ENCODE results near the gene BORCS8. TPM values are rescaled to one million over a fixed set of nuclear protein-coding genes. Genes with fewer than 3 reads are reported as not detected.

BORCS8 gene
- total and polyA plus RNA-seq, 2 of the 13 experiments (the other 11 are each of a cell fraction or from before 2014, with no cell fraction given) = 9.6 to 13.3 TPM

- TF ChIP-seq, protein P1, sequence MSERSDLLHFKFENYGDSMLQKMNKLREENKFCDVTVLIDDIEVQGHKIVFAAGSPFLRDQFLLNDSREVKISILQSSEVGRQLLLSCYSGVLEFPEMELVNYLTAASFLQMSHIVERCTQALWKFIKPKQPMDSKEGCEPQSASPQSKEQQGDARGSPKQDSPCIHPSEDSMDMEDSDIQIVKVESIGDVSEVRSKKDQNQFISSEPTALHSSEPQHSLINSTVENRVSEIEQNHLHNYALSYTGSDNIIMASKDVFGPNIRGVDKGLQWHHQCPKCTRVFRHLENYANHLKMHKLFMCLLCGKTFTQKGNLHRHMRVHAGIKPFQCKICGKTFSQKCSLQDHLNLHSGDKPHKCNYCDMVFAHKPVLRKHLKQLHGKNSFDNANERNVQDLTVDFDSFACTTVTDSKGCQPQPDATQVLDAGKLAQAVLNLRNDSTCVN (CRISPR knock-in tag; IDR thresholded peaks at IDR 0.05; ENCODE audit: borderline replicate concordance) = no peak
- no peak for TF ChIP-seq GPN1 (CRISPR knock-in tag; IDR thresholded peaks at IDR 0.05; ENCODE audit: borderline replicate concordance)
- TF ChIP-seq MTERF4 (CRISPR knock-in tag; IDR thresholded peaks at IDR 0.05) = no peak
- TF ChIP-seq ZNF740 (CRISPR knock-in tag; IDR thresholded peaks at IDR 0.05) = no peak
- TF ChIP-seq SRSF9 (IDR thresholded peaks at IDR 0.05; ENCODE audit: borderline replicate concordance, insufficient read depth, low read depth, low read length, poor library complexity, severe bottlenecking) = no peak
- TF ChIP-seq, protein P2, sequence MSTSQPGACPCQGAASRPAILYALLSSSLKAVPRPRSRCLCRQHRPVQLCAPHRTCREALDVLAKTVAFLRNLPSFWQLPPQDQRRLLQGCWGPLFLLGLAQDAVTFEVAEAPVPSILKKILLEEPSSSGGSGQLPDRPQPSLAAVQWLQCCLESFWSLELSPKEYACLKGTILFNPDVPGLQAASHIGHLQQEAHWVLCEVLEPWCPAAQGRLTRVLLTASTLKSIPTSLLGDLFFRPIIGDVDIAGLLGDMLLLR (CRISPR knock-in tag; IDR thresholded peaks at IDR 0.05) = no peak
- no peak for TF ChIP-seq MIER3 (CRISPR knock-in tag; IDR thresholded peaks at IDR 0.05; ENCODE audit: borderline replicate concordance)
- TF ChIP-seq, protein P3, sequence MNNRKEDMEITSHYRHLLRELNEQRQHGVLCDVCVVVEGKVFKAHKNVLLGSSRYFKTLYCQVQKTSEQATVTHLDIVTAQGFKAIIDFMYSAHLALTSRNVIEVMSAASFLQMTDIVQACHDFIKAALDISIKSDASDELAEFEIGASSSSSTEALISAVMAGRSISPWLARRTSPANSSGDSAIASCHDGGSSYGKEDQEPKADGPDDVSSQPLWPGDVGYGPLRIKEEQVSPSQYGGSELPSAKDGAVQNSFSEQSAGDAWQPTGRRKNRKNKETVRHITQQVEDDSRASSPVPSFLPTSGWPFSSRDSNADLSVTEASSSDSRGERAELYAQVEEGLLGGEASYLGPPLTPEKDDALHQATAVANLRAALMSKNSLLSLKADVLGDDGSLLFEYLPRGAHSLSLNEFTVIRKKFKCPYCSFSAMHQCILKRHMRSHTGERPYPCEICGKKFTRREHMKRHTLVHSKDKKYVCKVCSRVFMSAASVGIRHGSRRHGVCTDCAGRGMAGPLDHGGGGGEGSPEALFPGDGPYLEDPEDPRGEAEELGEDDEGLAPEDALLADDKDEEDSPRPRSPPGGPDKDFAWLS (CRISPR knock-in tag; IDR thresholded peaks at IDR 0.05; ENCODE audit: borderline replicate concordance) = no peak
- TF ChIP-seq ZKSCAN8 (CRISPR knock-in tag; IDR thresholded peaks at IDR 0.05; ENCODE audit: borderline replicate concordance) = no peak
- TF ChIP-seq ZNF275 (CRISPR knock-in tag; IDR thresholded peaks at IDR 0.05; ENCODE audit: borderline replicate concordance) = no peak
- TF ChIP-seq, protein P4, sequence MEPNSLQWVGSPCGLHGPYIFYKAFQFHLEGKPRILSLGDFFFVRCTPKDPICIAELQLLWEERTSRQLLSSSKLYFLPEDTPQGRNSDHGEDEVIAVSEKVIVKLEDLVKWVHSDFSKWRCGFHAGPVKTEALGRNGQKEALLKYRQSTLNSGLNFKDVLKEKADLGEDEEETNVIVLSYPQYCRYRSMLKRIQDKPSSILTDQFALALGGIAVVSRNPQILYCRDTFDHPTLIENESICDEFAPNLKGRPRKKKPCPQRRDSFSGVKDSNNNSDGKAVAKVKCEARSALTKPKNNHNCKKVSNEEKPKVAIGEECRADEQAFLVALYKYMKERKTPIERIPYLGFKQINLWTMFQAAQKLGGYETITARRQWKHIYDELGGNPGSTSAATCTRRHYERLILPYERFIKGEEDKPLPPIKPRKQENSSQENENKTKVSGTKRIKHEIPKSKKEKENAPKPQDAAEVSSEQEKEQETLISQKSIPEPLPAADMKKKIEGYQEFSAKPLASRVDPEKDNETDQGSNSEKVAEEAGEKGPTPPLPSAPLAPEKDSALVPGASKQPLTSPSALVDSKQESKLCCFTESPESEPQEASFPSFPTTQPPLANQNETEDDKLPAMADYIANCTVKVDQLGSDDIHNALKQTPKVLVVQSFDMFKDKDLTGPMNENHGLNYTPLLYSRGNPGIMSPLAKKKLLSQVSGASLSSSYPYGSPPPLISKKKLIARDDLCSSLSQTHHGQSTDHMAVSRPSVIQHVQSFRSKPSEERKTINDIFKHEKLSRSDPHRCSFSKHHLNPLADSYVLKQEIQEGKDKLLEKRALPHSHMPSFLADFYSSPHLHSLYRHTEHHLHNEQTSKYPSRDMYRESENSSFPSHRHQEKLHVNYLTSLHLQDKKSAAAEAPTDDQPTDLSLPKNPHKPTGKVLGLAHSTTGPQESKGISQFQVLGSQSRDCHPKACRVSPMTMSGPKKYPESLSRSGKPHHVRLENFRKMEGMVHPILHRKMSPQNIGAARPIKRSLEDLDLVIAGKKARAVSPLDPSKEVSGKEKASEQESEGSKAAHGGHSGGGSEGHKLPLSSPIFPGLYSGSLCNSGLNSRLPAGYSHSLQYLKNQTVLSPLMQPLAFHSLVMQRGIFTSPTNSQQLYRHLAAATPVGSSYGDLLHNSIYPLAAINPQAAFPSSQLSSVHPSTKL (CRISPR knock-in tag; IDR thresholded peaks at IDR 0.05) = no peak; the same call in 1 of the 2 replicates
- no peak for TF ChIP-seq CREBL2 (CRISPR knock-in tag; IDR thresholded peaks at IDR 0.05; ENCODE audit: borderline replicate concordance)
- TF ChIP-seq EHMT2 (IDR thresholded peaks at IDR 0.05; ENCODE audit: borderline replicate concordance, low read depth, low read length) = no peak
- TF ChIP-seq SALL1 (CRISPR knock-in tag; IDR thresholded peaks at IDR 0.05) = peak; percentile 37; the same call in 1 of the 2 replicates
- no peak for TF ChIP-seq ZNF484 (CRISPR knock-in tag; IDR thresholded peaks at IDR 0.05; ENCODE audit: borderline replicate concordance, low read depth)
- peak; percentile 46; the same call in 1 of the 2 replicates for TF ChIP-seq ZFY (CRISPR knock-in tag; IDR thresholded peaks at IDR 0.05)
These were observed 11.3 kb upstream of the BORCS8 start, which contains the start of gene NR2C2AP (continued) for GRCh38 chr19:19203012-19203856.
